MM.1S (cell line): Measurements from ENCODE around the gene FLVCR1.

ENCODE experiments used
- DNase-seq: peaks from one replicate; pipeline ENCODE4 v3.0.0-alpha.2; 2015
- H2AFZ ChIP-seq: fragments of 300-600 bp; sonication (generic); 2 replicates; pipeline ENCODE4 v1.6.0; 2016; ENCODE audit warnings: antibody characterized with exemption, low read length
- H3F3A ChIP-seq: fragments of 300-600 bp; sonication (generic); 2 replicates; pipeline ENCODE4 v1.6.1; 2016; ENCODE audit warnings: mild to moderate bottlenecking, antibody characterized with exemption, low read length, moderate library complexity, mixed read lengths; ENCODE audit not compliant: insufficient read depth
- H3K27ac ChIP-seq: fragments of 300-600 bp; sonication (generic); 2 replicates; pipeline ENCODE4 v1.5.1; 2016; ENCODE audit warnings: mild to moderate bottlenecking, low read length
- H3K27me3 ChIP-seq: fragments of 300-600 bp; sonication (generic); replicated peaks from 2 replicates; pipeline ENCODE4 v1.6.0; 2016; ENCODE audit warnings: low read length; ENCODE audit not compliant: insufficient read depth
- H3K36me3 ChIP-seq: fragments of 300-600 bp; sonication (generic); replicated peaks from 2 replicates; pipeline ENCODE4 v1.6.1; 2016; ENCODE audit warnings: mild to moderate bottlenecking, low read length, mixed read lengths; ENCODE audit not compliant: insufficient read depth
- H3K4me1 ChIP-seq: fragments of 300-600 bp; sonication (generic); 2 replicates; pipeline ENCODE4 v1.6.1; 2016; ENCODE audit warnings: low read length, mixed read lengths
- H3K4me2 ChIP-seq: fragments of 300-600 bp; sonication (generic); 2 replicates; pipeline ENCODE4 v1.6.0; 2016; ENCODE audit warnings: low read depth, low read length
- H3K4me3 ChIP-seq: fragments of 300-600 bp; sonication (generic); 2 replicates; pipeline ENCODE4 v1.5.1; 2016; ENCODE audit warnings: low read length, mixed read lengths
- H3K79me2 ChIP-seq: fragments of 300-600 bp; sonication (generic); 2 replicates; pipeline ENCODE4 v1.6.1; 2016; ENCODE audit warnings: mixed run types, low read length, mixed read lengths
- H3K9ac ChIP-seq: fragments of 300-600 bp; sonication (generic); 2 replicates; pipeline ENCODE4 v1.6.1; 2016; ENCODE audit warnings: low read length, mixed read lengths
- H3K9me2 ChIP-seq: fragments of 300-600 bp; sonication (generic); replicated peaks from 2 replicates; pipeline ENCODE4 v1.6.1; 2016; ENCODE audit warnings: mild to moderate bottlenecking, low read length, mixed read lengths; ENCODE audit not compliant: insufficient read depth
- H3K9me3 ChIP-seq: fragments of 300-600 bp; sonication (generic); replicated peaks from 2 replicates; pipeline ENCODE4 v1.6.1; 2016; ENCODE audit warnings: mild to moderate bottlenecking, low read length, mixed read lengths; ENCODE audit not compliant: insufficient read depth
- H4K20me1 ChIP-seq: fragments of 300-600 bp; sonication (generic); 2 replicates; pipeline ENCODE4 v1.6.1; 2016; ENCODE audit warnings: mild to moderate bottlenecking, low read length, moderate library complexity, mixed read lengths; ENCODE audit not compliant: insufficient read depth
- EZH2 ChIP-seq: fragments of 300-600 bp; sonication (generic); optimal IDR thresholded peaks from 2 replicates; pipeline ENCODE3; 2017; ENCODE audit warnings: low read depth, mild to moderate bottlenecking, antibody characterized with exemption, low read length, mixed read lengths
- EZH2phosphoT487 ChIP-seq: fragments of 300-600 bp; sonication (generic); IDR thresholded peaks from 2 replicates; pipeline ENCODE4 v1.6.1; 2018; ENCODE audit warnings: antibody characterized with exemption, low read length
- TF ChIP-seq, protein P1 (sequence below): fragments of 300-600 bp; sonication (generic); IDR thresholded peaks from 2 replicates; pipeline ENCODE4 v1.5.1; 2016; ENCODE audit warnings: antibody characterized with exemption, low read length, mixed read lengths

FLVCR1 gene

DNA sequence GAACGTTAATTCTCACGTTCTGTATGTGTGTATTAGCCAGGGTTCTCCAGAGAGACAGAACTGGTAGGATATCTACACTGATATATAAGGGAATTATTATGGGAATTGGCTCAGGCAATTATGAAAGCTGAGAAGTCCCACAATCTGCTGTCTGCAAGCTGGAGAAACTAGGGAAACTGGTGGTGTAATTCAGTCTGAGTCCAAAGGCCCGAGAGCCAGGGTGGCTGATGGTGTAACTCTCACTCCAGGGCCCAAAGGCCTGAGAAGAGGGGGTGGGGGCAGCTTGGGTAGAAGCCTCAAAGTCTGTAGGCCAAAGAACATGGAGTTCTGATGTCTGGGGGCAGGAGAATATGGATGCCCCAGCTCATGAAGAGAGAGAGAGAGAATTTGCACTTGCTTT, 79.0 kb downstream of the FLVCR1 start:
- Histone ChIP-seq H3K9me2 (no peaks in the 10 kb centered on the region), H3K4me1 (peaks cover 13% of the 10 kb centered on the region; the same call in 1 of the 2 replicates), H4K20me1 (no peaks in the 10 kb centered on the region)

DNA sequence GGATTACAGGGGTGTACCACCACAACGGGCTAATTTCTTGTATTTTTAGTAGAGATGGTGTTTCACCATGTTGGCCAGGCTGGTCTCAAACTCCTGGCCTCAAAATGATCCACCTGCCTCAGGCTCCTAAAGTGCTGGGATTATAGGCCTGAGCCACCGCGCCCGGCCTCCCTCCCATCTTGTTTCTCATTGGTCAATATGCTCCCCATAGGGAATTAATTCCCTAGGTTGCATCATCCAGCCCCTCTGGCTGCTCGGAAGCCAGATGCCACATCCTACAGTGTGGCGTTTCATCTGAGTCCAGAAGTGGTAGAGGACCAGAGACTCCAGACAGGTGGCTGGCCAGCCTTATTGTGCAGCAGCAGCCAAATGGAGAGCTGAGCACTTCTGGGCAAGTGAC, 80.8 kb downstream of the FLVCR1 start:
- no peaks in the 10 kb centered on the region for H4K20me1 ChIP-seq

More for the DNA sequence above, 79.0 kb downstream of the FLVCR1 start:
- no peak overlapping the region for H3K4me2 ChIP-seq
- no peak for TF ChIP-seq EZH2
- no peak for TF ChIP-seq EZH2phosphoT487
- TF ChIP-seq, protein P1, sequence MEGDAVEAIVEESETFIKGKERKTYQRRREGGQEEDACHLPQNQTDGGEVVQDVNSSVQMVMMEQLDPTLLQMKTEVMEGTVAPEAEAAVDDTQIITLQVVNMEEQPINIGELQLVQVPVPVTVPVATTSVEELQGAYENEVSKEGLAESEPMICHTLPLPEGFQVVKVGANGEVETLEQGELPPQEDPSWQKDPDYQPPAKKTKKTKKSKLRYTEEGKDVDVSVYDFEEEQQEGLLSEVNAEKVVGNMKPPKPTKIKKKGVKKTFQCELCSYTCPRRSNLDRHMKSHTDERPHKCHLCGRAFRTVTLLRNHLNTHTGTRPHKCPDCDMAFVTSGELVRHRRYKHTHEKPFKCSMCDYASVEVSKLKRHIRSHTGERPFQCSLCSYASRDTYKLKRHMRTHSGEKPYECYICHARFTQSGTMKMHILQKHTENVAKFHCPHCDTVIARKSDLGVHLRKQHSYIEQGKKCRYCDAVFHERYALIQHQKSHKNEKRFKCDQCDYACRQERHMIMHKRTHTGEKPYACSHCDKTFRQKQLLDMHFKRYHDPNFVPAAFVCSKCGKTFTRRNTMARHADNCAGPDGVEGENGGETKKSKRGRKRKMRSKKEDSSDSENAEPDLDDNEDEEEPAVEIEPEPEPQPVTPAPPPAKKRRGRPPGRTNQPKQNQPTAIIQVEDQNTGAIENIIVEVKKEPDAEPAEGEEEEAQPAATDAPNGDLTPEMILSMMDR = no peak
- no peak overlapping the region for H3K27ac ChIP-seq
- H2AFZ ChIP-seq = no peak overlapping the region
- no peaks in the 10 kb centered on the region for H3K27me3 ChIP-seq
- no peaks in the 10 kb centered on the region for H3K9me3 ChIP-seq
- H3K9ac ChIP-seq = no peak overlapping the region
- no peaks in the 10 kb centered on the region for H3K36me3 ChIP-seq
- no peak for DNase-seq
- no peaks in the 10 kb centered on the region; the same call in 1 of the 2 replicates for H3F3A ChIP-seq
- H3K79me2 ChIP-seq = peaks cover 6% of the 10 kb centered on the region
- H3K4me3 ChIP-seq = no peak overlapping the region

DNA sequence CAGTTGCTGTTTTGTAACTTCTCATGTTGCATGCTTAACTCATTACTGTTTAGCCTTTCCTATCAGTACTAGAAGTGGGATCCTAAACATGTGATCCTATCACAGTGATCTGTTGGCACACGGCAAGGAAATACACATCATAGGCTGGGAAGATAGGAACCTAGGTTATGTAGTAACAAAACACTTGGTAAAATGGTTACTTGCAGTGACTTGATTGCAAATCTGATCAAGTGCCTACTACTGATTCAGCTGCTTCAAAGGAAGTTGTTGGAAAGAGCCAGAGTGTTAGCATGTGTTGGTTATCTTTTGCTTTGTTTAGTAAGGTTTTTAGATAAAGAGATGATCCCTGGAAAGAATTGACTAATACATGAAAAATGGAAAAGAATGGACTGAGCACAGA, 83.4 kb downstream of the FLVCR1 start:
- no peaks in the 10 kb centered on the region for H3K9me2 ChIP-seq
- H3K4me2 ChIP-seq = no peak overlapping the region
- H3K4me3 ChIP-seq = no peak overlapping the region
- peaks cover 16% of the 10 kb centered on the region for H3F3A ChIP-seq
- no peak overlapping the region for H3K9ac ChIP-seq
- DNase-seq = no peak
- no peaks in the 10 kb centered on the region for H3K27me3 ChIP-seq
- H3K9me3 ChIP-seq = no peaks in the 10 kb centered on the region
- peaks cover 39% of the 10 kb centered on the region for H3K4me1 ChIP-seq
- TF ChIP-seq EZH2 = no peak
- TF ChIP-seq, protein P1 = no peak
- no peak overlapping the region for H3K27ac ChIP-seq
- H2AFZ ChIP-seq = no peak overlapping the region
- no peaks in the 10 kb centered on the region for H3K36me3 ChIP-seq
- H3K79me2 ChIP-seq = no peaks in the 10 kb centered on the region
- H4K20me1 ChIP-seq = no peaks in the 10 kb centered on the region

More for the DNA sequence above, 80.8 kb downstream of the FLVCR1 start:
- H3K27ac ChIP-seq = no peak overlapping the region
- H3K4me3 ChIP-seq = no peak overlapping the region
- no peaks in the 10 kb centered on the region for H3K9me3 ChIP-seq
- H3K9me2 ChIP-seq = no peaks in the 10 kb centered on the region
- no peak overlapping the region for H3K4me2 ChIP-seq
- H3K27me3 ChIP-seq = no peaks in the 10 kb centered on the region
- no peak overlapping the region for H3K9ac ChIP-seq
- H2AFZ ChIP-seq = no peak overlapping the region
- H3K4me1 ChIP-seq = peaks cover 24% of the 10 kb centered on the region
- H3F3A ChIP-seq = peaks cover 10% of the 10 kb centered on the region
- no peak for DNase-seq
- no peaks in the 10 kb centered on the region for H3K36me3 ChIP-seq
- H3K79me2 ChIP-seq = no peaks in the 10 kb centered on the region
- TF ChIP-seq, protein P1 = no peak
- no peak for TF ChIP-seq EZH2
- TF ChIP-seq EZH2phosphoT487 = no peak
